GM12801 (cell line): ENCODE measurements around the gene CETN1.

Experiments
- TF ChIP-seq, protein P1 (sequence below): IDR thresholded peaks from one replicate; pipeline ENCODE4 v1.5.1; 2011; ENCODE audit warnings: control low read depth; ENCODE audit not compliant: insufficient read length; ENCODE audit errors: extremely low read depth

CETN1 gene

DNA sequence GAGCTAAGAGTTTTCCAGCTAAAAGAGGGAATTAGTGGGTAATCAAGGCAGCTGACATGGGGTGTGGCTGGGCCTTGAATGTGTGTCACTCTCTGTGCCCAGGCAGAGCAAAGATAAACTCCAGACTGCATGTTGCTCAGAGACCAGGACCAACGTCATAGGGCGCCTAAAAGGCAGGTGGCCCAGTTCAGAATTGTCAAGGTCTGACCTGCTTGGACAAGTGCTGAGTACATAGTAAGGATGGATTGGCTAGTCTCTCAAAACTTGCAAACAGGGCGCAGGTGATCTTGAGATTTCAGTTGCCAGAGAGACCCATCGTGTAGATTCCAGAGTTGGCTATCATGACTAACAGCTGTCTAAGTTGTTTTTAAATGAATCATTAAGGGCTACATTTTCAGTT lies 35.6 kb downstream of the CETN1 start:
- TF ChIP-seq, protein P1, sequence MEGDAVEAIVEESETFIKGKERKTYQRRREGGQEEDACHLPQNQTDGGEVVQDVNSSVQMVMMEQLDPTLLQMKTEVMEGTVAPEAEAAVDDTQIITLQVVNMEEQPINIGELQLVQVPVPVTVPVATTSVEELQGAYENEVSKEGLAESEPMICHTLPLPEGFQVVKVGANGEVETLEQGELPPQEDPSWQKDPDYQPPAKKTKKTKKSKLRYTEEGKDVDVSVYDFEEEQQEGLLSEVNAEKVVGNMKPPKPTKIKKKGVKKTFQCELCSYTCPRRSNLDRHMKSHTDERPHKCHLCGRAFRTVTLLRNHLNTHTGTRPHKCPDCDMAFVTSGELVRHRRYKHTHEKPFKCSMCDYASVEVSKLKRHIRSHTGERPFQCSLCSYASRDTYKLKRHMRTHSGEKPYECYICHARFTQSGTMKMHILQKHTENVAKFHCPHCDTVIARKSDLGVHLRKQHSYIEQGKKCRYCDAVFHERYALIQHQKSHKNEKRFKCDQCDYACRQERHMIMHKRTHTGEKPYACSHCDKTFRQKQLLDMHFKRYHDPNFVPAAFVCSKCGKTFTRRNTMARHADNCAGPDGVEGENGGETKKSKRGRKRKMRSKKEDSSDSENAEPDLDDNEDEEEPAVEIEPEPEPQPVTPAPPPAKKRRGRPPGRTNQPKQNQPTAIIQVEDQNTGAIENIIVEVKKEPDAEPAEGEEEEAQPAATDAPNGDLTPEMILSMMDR = no peak

DNA sequence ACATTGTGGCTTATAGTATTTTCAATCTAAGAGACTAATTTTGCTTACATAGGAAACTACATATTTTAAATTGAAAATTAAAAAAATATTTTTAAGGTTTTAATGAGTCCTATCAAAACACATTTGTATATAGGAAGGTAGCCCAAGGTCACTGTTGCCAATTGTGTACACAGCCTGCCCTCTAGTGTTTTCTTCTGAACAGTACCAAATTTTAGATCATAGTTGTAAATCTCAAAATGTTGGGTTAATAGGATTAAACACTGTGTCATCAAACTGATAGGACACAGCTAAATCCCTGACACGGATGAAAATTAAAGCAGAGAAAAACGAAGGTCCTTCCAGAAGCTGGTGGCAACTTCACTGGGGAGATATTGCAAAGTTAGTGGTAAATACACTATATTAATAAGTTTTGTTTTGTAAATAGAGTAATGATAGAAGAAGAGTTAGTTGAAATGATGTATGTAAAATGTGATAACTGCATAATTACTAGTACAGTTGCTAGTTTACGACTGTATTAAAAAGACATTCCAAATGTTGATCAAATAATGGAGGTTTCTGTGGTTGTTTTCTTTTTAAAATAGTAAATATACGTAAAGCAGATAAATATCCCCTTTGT lies 36.3 kb downstream of the CETN1 start:
- TF ChIP-seq, protein P1 = no peak

DNA sequence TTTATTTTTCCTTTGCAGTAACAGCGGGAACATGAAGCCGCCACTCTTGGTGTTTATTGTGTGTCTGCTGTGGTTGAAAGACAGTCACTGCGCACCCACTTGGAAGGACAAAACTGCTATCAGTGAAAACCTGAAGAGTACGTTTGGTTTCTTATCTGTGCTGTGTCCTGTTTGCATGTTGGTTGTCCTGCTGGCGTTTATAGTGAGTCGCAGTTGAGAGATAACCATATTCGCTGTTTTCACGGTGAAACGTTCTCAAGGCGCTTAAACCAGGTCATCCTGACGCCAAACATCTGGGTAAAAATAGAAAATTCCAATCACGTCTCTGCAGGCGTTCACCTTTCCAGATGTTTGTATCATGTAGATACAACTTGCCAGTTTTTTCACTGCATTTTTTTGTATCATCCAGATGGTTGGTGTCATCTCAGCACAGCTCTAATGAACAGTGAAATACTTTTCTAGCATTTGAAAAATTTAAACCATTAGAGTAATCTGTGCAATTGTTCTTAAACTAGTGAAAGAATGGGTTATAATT lies 37.9 kb downstream of the CETN1 start:
- TF ChIP-seq, protein P1 = no peak

DNA sequence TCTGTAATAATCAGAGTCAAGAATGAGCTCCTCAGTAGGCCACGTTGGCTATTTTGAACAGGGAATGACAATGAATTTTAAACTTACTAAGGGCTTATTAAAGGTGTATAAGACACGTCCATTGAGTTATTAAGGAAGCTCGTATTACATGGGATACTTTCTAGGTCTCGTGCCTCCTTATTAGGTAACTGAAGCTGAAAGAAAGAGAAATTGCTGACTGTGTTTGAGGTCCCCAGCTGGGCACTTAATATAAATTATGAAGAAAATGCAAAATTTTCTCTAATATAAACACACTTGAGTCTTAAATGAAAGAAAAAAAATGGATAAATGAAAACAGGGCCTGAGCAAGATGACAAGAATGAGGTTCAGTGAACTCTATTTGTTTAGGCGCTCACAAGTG lies 38.4 kb downstream of the CETN1 start:
- TF ChIP-seq, protein P1 = no peak

DNA sequence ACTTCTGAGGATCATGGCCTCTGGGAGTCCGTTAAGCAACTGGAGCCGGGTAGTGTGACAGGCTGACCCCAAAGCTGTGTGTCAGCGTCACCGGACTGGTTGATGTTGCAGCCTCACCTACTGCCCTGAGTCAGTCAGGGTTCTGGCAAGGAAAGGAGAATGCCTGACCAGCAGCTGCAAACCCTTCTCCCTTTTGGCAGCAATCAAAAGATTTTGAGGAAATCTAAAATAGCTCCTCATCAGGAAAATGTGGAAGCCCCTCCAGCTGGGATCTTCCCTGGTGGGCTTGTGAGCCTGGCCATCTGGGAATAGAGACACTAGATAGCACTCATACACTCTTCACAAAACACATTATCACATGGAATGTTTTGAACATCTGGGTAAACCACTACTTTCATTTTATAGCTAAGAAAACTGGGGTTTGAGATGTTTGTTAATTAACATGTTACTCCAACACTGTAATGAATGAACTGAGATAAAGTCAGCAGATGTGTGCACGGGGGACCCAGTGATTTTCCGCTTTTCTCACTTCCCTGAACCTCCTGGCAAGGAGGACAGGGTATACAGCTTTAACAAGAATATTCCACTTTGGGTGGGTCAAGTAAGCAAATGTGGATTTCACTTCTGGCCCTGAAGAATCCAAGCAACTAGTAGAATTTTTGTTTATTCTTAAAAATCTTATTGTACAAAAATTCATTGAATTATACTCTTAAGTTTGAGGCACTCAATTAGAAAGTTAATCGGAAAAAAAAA lies 41.3 kb downstream of the CETN1 start:
- TF ChIP-seq, protein P1 = no peak

DNA sequence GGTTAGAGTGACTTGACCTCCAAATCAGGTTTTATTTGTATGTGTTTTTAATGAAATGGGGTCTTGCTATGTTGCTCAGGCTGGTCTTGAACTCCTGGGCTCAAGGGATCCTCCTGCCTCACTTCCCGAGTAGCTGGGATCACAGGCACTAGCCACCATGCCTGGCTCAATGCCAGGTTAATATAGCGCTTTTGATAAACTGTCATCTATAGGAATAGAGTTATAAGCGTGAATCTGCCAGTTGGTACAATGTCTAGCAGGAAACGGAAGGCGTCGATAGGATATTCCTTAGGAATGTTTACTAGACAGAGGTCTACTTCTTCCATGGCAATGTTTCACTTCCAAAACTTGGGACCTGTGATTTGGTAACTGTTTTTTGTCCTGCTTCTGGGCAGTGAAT lies 42.1 kb downstream of the CETN1 start:
- TF ChIP-seq, protein P1 = no peak

DNA sequence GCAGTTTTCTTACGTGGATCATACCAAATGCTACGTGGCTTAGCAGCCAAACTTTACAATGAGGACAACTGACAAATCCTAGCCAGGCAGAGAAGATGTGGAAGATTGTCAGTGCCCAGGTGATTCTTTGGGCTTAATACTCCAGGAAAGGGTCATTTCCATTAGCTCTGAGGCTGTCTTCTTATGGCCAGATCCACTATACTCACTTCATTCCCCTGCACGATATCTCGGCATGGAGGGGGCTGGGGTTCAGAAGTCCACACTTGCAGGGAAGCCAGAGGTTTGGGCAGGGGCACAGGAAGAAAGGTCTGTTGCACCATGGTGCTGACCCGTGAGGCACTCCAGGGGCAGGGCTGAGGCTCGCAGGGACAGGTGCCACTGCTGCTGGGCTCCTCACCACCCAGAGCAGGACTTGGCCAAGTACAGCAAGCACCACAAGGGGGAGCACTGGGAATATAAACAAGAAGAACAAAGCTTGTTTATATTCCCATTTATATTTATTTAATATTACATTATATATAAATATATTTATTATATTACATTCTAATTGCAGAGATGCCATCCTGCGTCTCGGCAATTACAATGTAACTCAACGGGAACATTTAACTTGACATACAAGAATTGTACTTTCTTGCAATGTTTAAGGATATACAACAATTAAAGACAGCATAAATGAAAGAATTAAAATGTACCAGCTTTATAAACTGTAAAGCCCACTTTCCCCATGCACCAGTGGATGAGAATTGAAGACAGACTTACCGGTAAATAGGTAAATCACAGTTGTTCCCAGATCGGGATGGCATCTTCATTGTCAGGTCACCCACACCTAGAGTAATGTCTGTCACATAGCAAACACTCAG lies 43.8 kb downstream of the CETN1 start:
- TF ChIP-seq, protein P1 = no peak
